MG63 (cell line): ENCODE measurements around the gene SYNGR3. TPM values are rescaled to one million over a fixed set of nuclear protein-coding genes. Genes with fewer than 3 reads are reported as not detected.
"Not testable (repeated sequence)": the region's sequence is repeated elsewhere in the genome, so short reads cannot be mapped to it uniquely, and the experiment has no call there.

Source experiments
- DNase-seq: peaks from one replicate; pipeline ENCODE4 v3.0.0-alpha.2; 2020
- H3K27me3 ChIP-seq: fragments of 250-450 bp; sonication (Bioruptor Pico); 2 replicates; pipeline ENCODE4 v1.5.1; 2020; ENCODE audit warnings: mild to moderate bottlenecking, moderate library complexity
- H3K36me3 ChIP-seq: fragments of 250-450 bp; sonication (Bioruptor Pico); 2 replicates; pipeline ENCODE4 v1.5.1; 2020; ENCODE audit warnings: mild to moderate bottlenecking, moderate library complexity
- H3K4me3 ChIP-seq: fragments of 250-450 bp; sonication (Bioruptor Pico); 2 replicates; pipeline ENCODE4 v1.5.1; 2020; ENCODE audit warnings: mild to moderate bottlenecking, moderate library complexity
- H3K9me3 ChIP-seq: fragments of 250-450 bp; sonication (Bioruptor Pico); 2 replicates; pipeline ENCODE4 v1.5.1; 2020; ENCODE audit warnings: mild to moderate bottlenecking, moderate library complexity
- total RNA-seq: library from RNA; depleted of rRNA; stranded (reverse); fragments of >200 nt; shearing (Covaris generic); gene quantifications from 2 replicates; pipeline ENCODE4 v1.2.3, GENCODE V29; 2014; ENCODE audit warnings: low replicate concordance

The SYNGR3 gene
- total RNA-seq, 1 experiment from 2014 or later = 0.07 TPM

GRCh38 chr16:1957434-1958142, 32.2 kb upstream of the SYNGR3 start:
- not testable (repeated sequence) for DNase-seq, H3K9me3 ChIP-seq, H3K27me3 ChIP-seq, H3K4me3 ChIP-seq
- peaks cover 16% of the 10 kb centered on the region for H3K36me3 ChIP-seq

DNA sequence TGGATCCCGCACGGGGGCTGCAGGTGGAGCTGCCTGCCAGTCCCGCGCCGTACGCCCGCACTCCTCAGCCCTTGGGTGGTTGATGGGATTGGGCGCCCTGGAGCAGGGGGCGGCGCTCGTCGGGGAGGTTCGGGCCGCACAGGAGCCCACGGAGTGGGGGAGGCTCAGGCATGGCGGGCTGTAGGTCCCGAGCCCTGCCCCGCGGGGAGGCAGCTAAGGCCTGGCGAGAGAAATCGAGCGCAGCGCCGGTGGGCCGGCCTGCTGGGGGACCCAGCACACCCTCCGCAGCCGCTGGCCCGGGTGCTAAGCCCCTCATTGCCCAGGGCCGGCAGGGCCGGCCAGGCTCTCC, 31.7 kb upstream of the SYNGR3 start:
- peaks cover 21% of the 10 kb centered on the region for H3K36me3 ChIP-seq
- DNase-seq, H3K9me3 ChIP-seq: not testable (repeated sequence)

GRCh38 chr16:1958715-1959268, 31.0 kb upstream of the SYNGR3 start:
- no peak for DNase-seq
- H3K4me3 ChIP-seq = peak overlapping the region; percentile 80
- H3K27me3 ChIP-seq = no peaks in the 10 kb centered on the region
- H3K9me3 ChIP-seq = no peaks in the 10 kb centered on the region
- H3K36me3 ChIP-seq = peaks cover 28% of the 10 kb centered on the region

More for the DNA sequence above, 31.7 kb upstream of the SYNGR3 start:
- not testable (repeated sequence) for H3K27me3 ChIP-seq, H3K4me3 ChIP-seq

GRCh38 chr16:1959269-1960039, 30.3 kb upstream of the SYNGR3 start, which contains the start of gene NDUFB10:
Gene NDUFB10 (plus strand): TSS chr16:1959538. CDS start chr16:1959625, 87 bp downstream.
- Histone ChIP-seq H3K9me3 (no peaks in the 10 kb centered on the region; the same call in 1 of the 2 replicates), H3K36me3 (peaks cover 35% of the 10 kb centered on the region), H3K27me3 (no peaks in the 10 kb centered on the region), H3K4me3 (peak within 1 kb of the TSS; percentile 80)
- DNase-seq = peak; percentile 95

- DNase-seq = peak; percentile 63
- Histone ChIP-seq H3K9me3 (no peaks in the 10 kb centered on the region; the same call in 1 of the 2 replicates), H3K4me3 (peak overlapping the region; percentile 80)
These were observed 28.8 kb upstream of the SYNGR3 start for GRCh38 chr16:1960665-1961630.

DNA sequence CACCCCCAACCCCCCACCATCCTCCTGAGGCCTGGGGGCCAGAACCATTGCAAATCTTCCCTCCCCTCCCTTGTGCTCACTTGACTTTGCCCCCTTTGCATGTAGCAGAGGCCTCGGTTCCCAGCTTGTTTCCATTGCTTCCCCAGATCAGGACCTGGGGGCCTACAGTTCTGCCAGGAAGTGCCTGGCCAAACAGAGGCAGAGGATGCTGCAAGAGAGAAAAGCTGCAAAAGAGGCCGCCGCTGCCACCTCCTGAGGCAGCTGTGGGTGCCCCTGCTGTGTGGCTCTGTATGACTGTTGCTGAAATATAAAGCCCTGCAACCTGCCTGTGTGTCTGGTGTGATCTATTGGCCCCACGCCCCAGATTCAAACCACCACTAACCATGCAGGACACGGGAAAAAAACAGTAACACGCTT, 28.1 kb upstream of the SYNGR3 start:
- H3K9me3 ChIP-seq = no peaks in the 10 kb centered on the region; the same call in 1 of the 2 replicates
- H3K27me3 ChIP-seq = no peaks in the 10 kb centered on the region
- H3K36me3 ChIP-seq = peaks cover 54% of the 10 kb centered on the region
- peak overlapping the region; percentile 99 for H3K4me3 ChIP-seq
- DNase-seq = peak; percentile 58

More at GRCh38 chr16:1960665-1961630, 28.8 kb upstream of the SYNGR3 start:
- peaks cover 47% of the 10 kb centered on the region for H3K36me3 ChIP-seq
- no peaks in the 10 kb centered on the region for H3K27me3 ChIP-seq

DNA sequence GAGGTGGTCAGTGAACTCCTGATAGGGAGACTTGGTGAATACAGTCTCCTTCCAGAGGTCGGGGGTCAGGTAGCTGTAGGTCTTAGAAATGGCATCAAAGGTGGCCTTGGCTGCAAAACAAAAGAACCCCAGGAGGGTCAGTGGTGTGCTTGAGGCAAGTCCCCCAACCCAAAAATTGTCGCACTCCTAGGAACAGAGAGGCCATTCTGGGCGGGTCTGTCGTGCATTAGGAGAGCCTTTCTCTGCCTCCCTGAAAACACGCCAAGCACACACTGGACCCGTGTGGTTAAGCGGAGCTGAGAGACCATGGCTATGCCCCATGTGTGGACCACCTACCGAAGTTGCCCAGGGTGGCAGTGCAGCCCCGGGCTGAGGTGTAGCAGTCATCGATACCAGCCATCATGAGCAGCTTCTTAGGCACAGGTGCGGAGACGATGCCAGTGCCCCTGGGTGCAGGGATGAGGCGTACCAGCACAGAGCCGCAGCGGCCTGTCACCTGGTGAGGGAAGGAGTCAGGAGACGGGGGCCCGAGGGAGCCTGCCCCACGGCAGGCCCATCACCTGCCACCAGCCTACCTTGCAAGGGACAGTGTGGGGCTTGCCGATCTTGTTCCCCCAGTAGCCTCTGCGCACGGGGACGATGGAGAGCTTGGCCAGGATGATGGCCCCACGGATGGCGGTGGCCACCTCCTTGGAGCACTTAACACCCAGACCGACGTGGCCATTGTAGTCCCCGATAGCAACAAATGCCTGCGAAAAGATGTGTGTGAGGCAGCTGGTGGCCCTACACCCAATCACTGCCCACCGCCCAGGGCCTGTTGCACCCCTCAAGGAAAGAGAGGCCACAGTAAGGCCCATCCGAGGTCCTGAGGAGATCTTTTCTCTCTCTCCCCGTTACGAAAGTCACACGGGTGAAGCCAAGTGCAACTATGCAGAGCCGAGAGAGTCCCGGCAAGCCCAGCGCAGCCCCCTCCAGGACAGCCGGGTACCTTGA, 27.3 kb upstream of the SYNGR3 start:
- Histone ChIP-seq H3K4me3 (peak overlapping the region; percentile 99), H3K36me3 (peaks cover 55% of the 10 kb centered on the region)
- not testable (repeated sequence) for H3K9me3 ChIP-seq, DNase-seq, H3K27me3 ChIP-seq

DNA sequence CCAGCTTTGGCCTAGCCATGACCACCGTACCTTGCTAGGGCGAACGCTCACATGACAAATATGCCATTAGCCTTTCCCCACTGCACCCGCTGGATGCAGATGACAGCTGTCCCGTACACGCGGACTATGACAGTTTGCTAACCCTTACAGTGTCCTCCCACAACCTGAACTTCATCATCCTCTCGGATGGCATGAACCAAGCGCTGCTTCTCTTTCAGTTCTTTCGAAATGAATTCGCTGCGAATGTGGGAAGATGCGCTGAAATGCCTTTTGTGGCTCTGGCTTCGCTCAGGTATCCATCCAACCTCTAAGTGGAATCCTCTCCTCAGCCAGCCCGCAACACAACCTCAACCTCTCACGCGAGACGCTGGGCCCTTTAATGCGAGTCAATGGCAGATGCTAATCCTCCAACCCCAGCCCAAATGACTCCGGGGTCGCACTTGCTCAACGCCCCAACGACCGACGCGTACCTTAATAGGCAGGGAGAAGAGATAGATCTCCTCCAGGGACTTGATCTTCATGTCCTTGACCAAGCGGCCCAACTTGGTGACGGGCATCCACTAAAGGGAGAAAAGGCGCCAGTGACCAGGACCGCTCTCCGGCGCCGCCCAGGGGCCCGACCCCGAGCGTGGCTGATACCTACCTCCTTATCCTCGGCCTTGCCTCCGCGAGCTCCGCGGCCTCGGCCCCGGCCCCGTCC, 25.8 kb upstream of the SYNGR3 start:
- Histone ChIP-seq H3K36me3 (peaks cover 55% of the 10 kb centered on the region), H3K4me3 (peak overlapping the region; percentile 99), H3K27me3 (no peaks in the 10 kb centered on the region), H3K9me3 (no peaks in the 10 kb centered on the region; the same call in 1 of the 2 replicates)
- no peak for DNase-seq

DNA sequence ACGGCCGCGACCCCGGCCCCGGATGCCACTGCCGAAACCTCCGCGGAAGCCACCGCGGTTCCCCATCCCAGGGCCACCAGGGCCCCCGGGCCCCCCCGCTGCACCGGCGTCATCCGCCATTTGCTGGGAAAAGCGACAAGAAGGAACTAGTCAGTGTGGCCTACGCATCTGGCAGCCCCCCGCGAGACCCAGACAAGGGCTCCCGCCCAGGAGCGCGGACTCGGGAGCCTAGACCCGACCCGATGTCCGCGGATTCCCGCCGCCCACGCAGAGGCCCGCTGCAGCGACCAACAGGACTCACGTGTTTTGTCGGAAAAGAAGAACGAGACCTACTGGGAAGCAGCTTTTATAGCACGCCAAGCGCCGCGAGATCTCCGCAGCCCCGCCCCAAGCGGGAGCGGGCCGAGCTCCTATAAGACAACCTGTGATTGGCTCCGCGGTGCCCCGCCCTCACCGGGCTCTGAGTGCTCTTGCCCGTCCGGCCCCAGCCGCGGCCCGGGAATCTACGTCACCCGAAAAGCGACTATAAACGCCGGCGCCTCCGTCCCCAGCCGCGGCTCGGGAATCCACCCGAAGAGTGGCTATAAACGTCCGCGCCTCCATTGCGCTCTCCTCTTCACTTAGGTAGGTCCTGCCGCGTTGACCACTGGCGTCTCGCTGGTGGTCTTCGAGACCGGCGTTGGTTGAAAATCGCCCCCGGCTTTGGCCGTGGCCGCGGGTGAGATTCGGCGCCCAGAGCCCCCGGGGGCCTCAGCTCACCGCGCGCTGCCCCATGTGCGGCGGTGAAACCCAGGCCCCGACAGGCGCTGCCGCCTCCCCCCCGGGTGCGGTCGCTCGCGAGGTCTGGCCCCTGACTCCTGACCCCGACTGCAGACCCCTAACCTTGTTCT, 25.0 kb upstream of the SYNGR3 start, which contains the start of gene RPS2:
RPS2 (minus strand) TSS at position 321 of the 890 bp plus-strand sequence; CDS start at position 120, 201 bp downstream.
- DNase-seq = peak; percentile 100
- Histone ChIP-seq H3K36me3 (peaks cover 55% of the 10 kb centered on the region), H3K27me3 (no peaks in the 10 kb centered on the region), H3K4me3 (peak within 1 kb of the TSS; percentile 99), H3K9me3 (no peaks in the 10 kb centered on the region; the same call in 1 of the 2 replicates)

DNA sequence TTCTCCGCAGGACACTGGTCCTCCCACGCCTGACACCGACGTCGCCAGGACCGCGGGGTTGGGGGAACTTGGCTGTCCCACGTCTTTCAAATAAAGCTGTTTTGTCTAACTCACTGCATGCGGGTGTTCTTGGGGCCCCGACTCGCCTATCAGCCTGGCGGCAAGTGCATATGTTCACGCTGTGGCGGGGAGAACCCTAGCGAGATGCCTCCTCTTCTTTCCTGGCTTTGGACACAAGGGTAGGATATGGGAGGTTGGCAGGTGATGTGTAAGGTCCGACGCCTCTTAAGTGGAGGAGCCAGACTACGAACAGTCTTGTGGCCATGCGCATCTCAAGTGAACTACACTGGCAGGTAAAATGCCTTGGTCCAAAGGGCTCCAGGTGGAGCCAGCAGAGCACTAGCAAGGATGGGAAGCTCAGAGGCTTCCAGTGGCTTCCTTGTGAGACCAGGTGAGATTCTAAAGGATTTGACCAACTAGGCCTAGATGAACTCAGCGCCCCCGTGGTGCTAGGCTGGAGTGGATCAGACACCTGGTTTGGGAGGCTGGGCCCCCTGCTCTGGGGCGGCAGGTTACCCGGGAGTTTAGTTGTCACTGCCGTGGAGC, 24.3 kb upstream of the SYNGR3 start:
- no peak for DNase-seq
- Histone ChIP-seq H3K27me3 (no peaks in the 10 kb centered on the region), H3K36me3 (peaks cover 55% of the 10 kb centered on the region), H3K4me3 (peak overlapping the region; percentile 99), H3K9me3 (no peaks in the 10 kb centered on the region; the same call in 1 of the 2 replicates)

DNA sequence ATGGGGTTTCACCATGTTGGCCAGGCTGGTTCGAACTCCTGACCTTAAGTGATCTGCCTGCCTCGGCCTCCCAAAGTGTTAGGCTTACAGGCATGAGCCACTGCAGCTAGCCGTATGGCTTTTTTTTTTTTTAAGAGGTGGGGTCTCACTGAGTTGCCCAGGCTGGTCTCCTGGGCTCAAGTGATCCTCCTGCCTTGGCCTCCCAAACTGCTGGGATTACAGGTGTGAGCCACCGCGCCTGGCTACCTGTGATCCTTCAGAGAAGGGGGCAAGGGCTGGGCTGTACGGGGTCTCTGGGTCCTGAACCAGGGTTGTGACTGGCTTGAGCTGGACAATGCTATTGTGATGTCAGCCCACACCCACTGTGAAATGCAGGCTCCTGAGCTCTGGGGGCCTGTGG, 23.3 kb upstream of the SYNGR3 start, which contains the start of gene RNF151:
RNF151 (plus strand) TSS at position 397 of the 400 bp plus-strand sequence. CDS start 26 bp downstream, outside the sequence.
- Histone ChIP-seq H3K9me3 (no peaks in the 10 kb centered on the region; the same call in 1 of the 2 replicates), H3K27me3 (no peaks in the 10 kb centered on the region), H3K4me3 (peak within 1 kb of the TSS; percentile 99), H3K36me3 (peaks cover 49% of the 10 kb centered on the region)
- DNase-seq = no peak

GRCh38 chr16:1968146-1968953, 21.4 kb upstream of the SYNGR3 start:
- no peaks in the 10 kb centered on the region for H3K27me3 ChIP-seq
- no peak overlapping the region for H3K4me3 ChIP-seq
- no peaks in the 10 kb centered on the region; the same call in 1 of the 2 replicates for H3K9me3 ChIP-seq
- DNase-seq = no peak
- peaks cover 31% of the 10 kb centered on the region for H3K36me3 ChIP-seq
